Subcutaneous adipose tissue (tissue), 4 donors: ENCODE results near the gene IP6K1. TPM values are rescaled to one million over a fixed set of nuclear protein-coding genes. Genes with fewer than 3 reads are reported as not detected.

Experiments used
- small RNA-seq: library from RNA; depleted of rRNA; stranded (forward); fragments of <200 nt; gene quantifications from one replicate; pipeline ENCODE3, GENCODE V24; 2016
- total RNA-seq, 4 donors: library from RNA; depleted of rRNA; stranded (reverse); fragments of >200 nt; gene quantifications; one replicate each; pipeline ENCODE4 v1.1.0, GENCODE V29; 2016
- TF ChIP-seq, protein P1 (sequence below): fragments of 450-650 bp; IDR thresholded peaks from one replicate; pipeline ENCODE4 v1.5.1; 2016; ENCODE audit warnings: low read depth, mild to moderate bottlenecking, control low read depth, antibody characterized with exemption, moderate library complexity

IP6K1 gene
- total RNA-seq, 4 donors from 2014 or later: 25.1 to 36.7 (median 31.6) TPM

DNA sequence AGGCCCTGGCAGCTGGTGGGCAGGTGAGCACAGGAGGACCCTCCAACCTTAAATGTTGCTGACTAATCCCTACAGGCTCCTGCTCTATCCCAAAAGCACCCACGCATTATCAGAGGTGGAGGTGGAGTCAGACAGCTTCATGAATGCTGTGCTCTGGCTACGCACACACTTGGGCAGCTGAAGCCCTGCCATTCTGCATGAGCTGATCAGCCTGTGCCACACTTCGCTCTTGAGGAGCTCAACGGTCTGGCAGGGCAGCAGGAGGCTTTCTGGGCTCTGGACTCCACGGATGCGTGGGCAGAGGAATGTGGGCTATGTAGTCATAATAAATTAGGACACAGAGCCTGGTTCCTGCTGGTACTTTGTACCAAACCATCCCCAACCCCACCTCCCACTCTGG is 103.2 kb downstream of the IP6K1 start:
- TF ChIP-seq, protein P1, sequence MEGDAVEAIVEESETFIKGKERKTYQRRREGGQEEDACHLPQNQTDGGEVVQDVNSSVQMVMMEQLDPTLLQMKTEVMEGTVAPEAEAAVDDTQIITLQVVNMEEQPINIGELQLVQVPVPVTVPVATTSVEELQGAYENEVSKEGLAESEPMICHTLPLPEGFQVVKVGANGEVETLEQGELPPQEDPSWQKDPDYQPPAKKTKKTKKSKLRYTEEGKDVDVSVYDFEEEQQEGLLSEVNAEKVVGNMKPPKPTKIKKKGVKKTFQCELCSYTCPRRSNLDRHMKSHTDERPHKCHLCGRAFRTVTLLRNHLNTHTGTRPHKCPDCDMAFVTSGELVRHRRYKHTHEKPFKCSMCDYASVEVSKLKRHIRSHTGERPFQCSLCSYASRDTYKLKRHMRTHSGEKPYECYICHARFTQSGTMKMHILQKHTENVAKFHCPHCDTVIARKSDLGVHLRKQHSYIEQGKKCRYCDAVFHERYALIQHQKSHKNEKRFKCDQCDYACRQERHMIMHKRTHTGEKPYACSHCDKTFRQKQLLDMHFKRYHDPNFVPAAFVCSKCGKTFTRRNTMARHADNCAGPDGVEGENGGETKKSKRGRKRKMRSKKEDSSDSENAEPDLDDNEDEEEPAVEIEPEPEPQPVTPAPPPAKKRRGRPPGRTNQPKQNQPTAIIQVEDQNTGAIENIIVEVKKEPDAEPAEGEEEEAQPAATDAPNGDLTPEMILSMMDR: no peak

GRCh38 chr3:49681543-49681942 is 104.8 kb downstream of the IP6K1 start:
- TF ChIP-seq, protein P1: no peak

GRCh38 chr3:49681232-49681522 is 105.2 kb downstream of the IP6K1 start:
- TF ChIP-seq, protein P1: no peak

DNA sequence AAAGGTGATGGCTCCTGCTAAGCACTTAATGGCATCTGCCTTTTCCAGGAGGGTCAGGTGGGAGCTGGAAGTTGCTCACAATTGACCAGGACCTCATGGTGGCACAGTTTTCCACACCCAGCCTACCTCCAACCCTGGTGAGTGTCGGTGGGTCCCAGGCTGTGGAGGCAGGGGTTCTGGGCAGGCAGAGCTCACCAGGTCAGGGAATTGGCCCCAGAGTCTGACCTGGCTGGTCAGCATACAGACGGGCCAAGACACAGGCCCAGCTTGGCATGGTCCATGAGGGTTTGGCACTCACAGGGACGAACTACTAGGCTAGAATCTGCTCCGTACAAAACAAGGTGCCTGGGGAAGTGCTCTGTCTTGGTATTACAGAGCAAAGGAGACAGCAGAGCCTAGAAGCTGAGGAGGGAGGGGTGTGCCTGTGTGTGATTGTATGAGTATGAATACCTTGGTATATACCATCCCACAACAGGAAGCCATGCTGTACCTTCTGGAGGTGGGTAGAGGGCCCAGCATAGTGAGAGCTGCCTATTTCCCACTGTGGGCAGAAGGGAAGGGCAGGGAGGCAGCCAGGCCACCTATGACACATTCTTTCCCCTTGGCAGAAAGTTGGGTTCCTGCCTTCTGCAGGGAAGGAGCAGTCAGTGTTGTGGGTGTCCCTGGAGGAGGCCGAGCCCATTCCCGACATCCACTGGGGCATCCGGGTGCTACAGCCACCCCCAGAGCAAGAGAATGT is 105.7 kb downstream of the IP6K1 start:
- TF ChIP-seq, protein P1: no peak

DNA sequence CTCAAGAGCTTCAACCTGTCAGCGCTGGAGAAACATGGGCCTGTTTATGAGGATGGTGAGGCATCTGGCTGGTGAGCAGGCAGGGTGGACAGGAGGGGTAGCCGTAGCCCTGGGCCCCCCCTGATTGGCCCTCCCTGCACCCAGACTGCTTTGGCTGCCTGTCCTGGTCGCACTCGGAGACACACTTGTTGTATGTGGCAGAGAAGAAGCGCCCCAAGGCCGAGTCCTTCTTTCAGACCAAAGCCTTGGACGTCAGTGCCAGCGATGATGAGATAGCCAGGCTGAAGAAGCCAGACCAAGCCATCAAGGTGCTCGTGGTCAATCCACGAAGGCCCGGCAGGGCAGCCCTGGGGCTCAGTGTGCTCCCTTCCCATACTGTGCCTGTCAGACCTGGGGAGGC is 110.4 kb downstream of the IP6K1 start:
- TF ChIP-seq, protein P1: no peak

- TF ChIP-seq, protein P1: no peak
Observed at GRCh38 chr3:49674497-49674983, 111.8 kb downstream of the IP6K1 start.

Small RNAs within 50 kb of the gene (small RNA-seq; reads per million reads assigned to genes)
- gene AMIGO3 (not detected), gene COX6CP14 (not detected)

Other genes starting within 250 kb of the IP6K1 start
- gene BSN, start 232.1 kb downstream of the IP6K1 start, total RNA-seq: under 1 TPM in 3 of 4 donors, not detected in 1; under 0.01 to 0.38 (median 0.16) TPM
- gene APEH, start 112.2 kb downstream of the IP6K1 start, total RNA-seq: 10 to 100 TPM; 40.8 to 65.6 (median 51.3) TPM
- 10 to 100 TPM in 2 of 4 donors, 1 to 10 TPM in 2; 2.1 to 11.5 (median 8.2) TPM for gene MST1, start 97.1 kb downstream of the IP6K1 start, total RNA-seq
- gene RNF123, start 97.0 kb downstream of the IP6K1 start, total RNA-seq: 10 to 100 TPM; 14.7 to 23.7 (median 19.7) TPM
- 1 to 10 TPM in 1 of 4 donors, under 1 TPM in 2, not detected in 1; 0.22 to 1.1 (median 0.68) TPM for gene AMIGO3, start 66.9 kb downstream of the IP6K1 start, total RNA-seq
- gene GMPPB, start 62.6 kb downstream of the IP6K1 start, total RNA-seq: 10 to 100 TPM; 11.6 to 16.5 (median 13.7) TPM
- not detected for gene CDHR4, start 13.3 kb upstream of the IP6K1 start, total RNA-seq
- gene INKA1, start 16.7 kb upstream of the IP6K1 start, total RNA-seq: 1 to 10 TPM; 2.4 to 4.8 (median 3.5) TPM
- 10 to 100 TPM; 16.8 to 65.7 (median 42.7) TPM for gene UBA7, start 27.4 kb upstream of the IP6K1 start, total RNA-seq
- gene TRAIP, start 70.0 kb upstream of the IP6K1 start, total RNA-seq: 1 to 10 TPM in 3 of 4 donors, under 1 TPM in 1; 0.82 to 2.2 (median 2.0) TPM
- not detected for gene CAMKV, start 83.4 kb upstream of the IP6K1 start, total RNA-seq
- 1 to 10 TPM in 1 of 4 donors, under 1 TPM in 2, not detected in 1; 0.44 to 2.8 (median 0.51) TPM for gene MST1R, start 117.3 kb upstream of the IP6K1 start, total RNA-seq
- gene MON1A, start 143.3 kb upstream of the IP6K1 start, total RNA-seq: 1 to 10 TPM; 6.7 to 9.4 (median 7.1) TPM
- gene RBM6, start 153.6 kb upstream of the IP6K1 start, total RNA-seq: 100 to 1,000 TPM in 2 of 4 donors, 10 to 100 TPM in 2; 95.5 to 150 (median 107) TPM